Fibroblast of mammary gland (primary cell): ENCODE results near the gene KRT4.
"Not testable (repeated sequence)": the region's sequence is repeated elsewhere in the genome, so short reads cannot be mapped to it uniquely, and the experiment has no call there.

Experiments
- DNase-seq: peaks from one replicate; pipeline ENCODE4 v3.0.0-alpha.2; 2010; ENCODE audit warnings: low read depth
- H3K4me3 ChIP-seq: 2 replicates; pipeline ENCODE4 v1.5.1; 2011; ENCODE audit warnings: low read depth, mild to moderate bottlenecking, low read length, moderate library complexity; ENCODE audit not compliant: control insufficient read depth
- TF ChIP-seq, protein P1 (sequence below): conservative IDR thresholded peaks from 2 replicates; pipeline ENCODE4 v1.5.1; 2011; ENCODE audit warnings: low read depth, low read length, inconsistent platforms; ENCODE audit not compliant: control insufficient read depth, insufficient read depth

The KRT4 gene

GRCh38 chr12:52796839-52797528 is 16.9 kb downstream of the KRT4 start:
- H3K4me3 ChIP-seq: no peak overlapping the region
- TF ChIP-seq, protein P1, sequence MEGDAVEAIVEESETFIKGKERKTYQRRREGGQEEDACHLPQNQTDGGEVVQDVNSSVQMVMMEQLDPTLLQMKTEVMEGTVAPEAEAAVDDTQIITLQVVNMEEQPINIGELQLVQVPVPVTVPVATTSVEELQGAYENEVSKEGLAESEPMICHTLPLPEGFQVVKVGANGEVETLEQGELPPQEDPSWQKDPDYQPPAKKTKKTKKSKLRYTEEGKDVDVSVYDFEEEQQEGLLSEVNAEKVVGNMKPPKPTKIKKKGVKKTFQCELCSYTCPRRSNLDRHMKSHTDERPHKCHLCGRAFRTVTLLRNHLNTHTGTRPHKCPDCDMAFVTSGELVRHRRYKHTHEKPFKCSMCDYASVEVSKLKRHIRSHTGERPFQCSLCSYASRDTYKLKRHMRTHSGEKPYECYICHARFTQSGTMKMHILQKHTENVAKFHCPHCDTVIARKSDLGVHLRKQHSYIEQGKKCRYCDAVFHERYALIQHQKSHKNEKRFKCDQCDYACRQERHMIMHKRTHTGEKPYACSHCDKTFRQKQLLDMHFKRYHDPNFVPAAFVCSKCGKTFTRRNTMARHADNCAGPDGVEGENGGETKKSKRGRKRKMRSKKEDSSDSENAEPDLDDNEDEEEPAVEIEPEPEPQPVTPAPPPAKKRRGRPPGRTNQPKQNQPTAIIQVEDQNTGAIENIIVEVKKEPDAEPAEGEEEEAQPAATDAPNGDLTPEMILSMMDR: no peak
- no peak for DNase-seq

DNA sequence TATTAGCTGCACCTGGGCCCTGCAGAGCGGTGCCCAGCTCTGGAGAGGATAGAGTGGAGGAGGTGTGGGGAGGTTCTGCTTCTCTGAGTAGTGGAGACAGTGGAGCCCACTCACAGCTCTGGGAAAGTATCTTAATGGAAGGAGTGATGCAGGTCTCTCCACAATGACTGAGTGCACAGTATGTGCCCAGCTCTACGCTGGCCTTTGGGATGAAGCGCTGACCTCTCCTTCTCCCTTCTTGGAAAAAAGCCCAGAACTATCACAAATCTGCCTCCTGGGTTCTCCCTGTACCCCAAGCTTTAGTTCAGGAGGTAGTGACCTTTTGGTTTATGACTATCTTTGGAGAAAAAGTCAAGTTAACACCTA is 17.5 kb downstream of the KRT4 start:
- DNase-seq: no peak
- H3K4me3 ChIP-seq: no peak overlapping the region
- TF ChIP-seq, protein P1: no peak

DNA sequence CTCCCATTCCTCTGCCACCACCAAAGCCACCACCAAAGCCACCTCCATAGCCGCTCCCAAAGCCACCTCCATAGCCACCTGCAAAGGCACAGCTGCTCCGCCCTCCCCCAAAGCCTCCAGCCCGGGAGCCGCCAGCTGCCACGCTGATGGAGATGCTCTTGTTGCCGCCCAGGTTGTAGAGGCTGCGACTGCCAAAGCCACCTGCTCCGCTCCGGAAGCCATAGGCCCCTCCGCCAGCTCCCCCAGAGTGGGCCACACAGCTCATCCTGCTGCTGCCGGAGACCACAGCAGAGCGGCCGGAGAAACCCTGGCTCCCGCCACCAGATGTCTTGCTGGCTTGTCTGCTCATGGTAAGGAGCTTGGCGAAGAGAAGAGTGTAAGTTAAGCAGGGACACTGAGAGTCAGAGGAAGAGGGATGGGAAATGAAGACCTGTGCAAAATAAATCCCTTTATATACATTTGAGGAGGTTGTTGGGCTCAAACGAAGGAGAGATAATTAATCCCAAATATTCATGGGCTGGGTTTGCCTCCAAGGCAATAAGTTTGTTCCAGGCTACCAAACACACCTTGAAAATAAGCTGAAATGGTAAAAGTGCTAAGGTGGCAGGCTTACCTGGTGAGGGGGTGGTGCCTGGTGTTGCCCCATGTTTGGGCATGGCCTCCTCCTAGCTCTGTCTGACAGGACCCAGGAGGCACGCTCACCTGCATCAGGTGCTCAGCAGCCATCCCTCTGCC is 18.1 kb downstream of the KRT4 start, which contains the start of gene KRT3:
KRT3 (minus strand) TSS at position 424 of the 735 bp plus-strand sequence; CDS start at position 349, 75 bp downstream.
- TF ChIP-seq, protein P1: no peak

GRCh38 chr12:52795332-52795674 is 18.6 kb downstream of the KRT4 start:
- H3K4me3 ChIP-seq, DNase-seq: not testable (repeated sequence)

More for the DNA sequence above, 18.1 kb downstream of the KRT4 start, which contains the start of gene KRT3:
- DNase-seq: no peak
- H3K4me3 ChIP-seq: no peak within 1 kb of the TSS

GRCh38 chr12:52794479-52795331 is 19.2 kb downstream of the KRT4 start:
- TF ChIP-seq, protein P1: no peak
- no peak overlapping the region for H3K4me3 ChIP-seq
- DNase-seq: peak; percentile 54

DNA sequence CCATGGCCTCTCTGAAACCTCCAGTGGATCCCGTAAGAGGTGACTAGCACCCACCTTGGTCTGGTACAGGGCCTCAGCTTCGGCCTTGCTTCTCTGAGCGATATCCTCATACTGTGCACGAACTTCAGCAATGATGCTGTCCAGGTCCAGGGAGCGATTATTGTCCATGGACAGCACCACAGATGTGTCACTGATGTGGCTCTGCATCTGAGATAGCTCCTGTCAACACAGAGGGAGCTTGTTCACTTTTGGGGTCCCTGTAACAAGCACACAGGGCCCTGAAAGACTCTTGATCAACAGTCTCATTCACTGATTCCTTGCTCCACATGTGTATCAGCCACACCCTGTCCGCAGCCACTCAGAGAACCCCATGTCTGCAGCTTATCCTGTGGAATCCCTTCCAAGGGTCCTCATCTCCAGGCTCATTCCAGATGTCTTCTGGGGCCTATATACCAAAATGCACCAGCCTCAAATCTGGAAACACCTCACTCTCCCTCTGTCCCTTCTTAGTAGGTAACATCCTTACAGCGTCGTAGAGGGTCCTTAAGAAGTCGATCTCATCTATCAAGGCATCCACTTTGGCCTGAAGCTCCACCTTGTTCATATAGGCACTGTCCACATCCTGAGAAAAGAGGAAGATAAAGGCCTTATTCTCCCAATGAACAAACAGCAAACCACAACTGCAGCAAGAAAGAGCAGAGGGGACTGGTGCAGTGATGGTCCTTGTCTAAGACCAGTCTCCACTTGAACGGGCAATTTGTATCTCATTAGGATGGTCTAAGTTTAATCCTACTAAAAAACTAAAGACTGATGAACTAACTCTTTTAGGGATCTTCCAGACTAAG is 21.5 kb downstream of the KRT4 start:
- TF ChIP-seq, protein P1: no peak
- no peak for DNase-seq
- H3K4me3 ChIP-seq: no peak overlapping the region
